ENCODE results near the gene FYTTD1.

DNA sequence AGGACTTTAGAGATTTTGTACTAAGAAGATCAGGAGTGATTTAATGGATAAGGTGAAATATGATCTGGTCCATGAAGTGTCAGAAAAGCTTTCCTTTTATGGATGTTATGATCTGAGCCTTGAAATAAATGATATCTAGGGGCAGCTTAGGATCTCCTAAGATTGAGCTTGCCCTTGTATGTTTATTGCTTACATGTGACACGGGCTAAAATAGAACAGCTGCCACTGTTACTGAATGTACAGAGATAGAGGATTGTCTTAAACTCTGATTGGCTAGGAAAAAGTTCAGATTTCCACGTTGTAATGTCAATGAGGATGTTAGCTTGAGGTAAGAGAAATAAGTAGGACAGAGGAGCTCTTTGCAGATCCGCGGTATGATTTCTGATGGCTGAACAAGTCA, 8.8 kb downstream of the FYTTD1 start:
- TF ChIP-seq EZH2phosphoT487 (IDR thresholded peaks at IDR 0.05; ENCODE audit: borderline replicate concordance): no peak
- no peak for TF ChIP-seq POLR2A (IDR thresholded peaks at IDR 0.05; ENCODE audit: borderline replicate concordance, extremely low read depth, insufficient read depth, insufficient read length)
- TF ChIP-seq, protein P1, sequence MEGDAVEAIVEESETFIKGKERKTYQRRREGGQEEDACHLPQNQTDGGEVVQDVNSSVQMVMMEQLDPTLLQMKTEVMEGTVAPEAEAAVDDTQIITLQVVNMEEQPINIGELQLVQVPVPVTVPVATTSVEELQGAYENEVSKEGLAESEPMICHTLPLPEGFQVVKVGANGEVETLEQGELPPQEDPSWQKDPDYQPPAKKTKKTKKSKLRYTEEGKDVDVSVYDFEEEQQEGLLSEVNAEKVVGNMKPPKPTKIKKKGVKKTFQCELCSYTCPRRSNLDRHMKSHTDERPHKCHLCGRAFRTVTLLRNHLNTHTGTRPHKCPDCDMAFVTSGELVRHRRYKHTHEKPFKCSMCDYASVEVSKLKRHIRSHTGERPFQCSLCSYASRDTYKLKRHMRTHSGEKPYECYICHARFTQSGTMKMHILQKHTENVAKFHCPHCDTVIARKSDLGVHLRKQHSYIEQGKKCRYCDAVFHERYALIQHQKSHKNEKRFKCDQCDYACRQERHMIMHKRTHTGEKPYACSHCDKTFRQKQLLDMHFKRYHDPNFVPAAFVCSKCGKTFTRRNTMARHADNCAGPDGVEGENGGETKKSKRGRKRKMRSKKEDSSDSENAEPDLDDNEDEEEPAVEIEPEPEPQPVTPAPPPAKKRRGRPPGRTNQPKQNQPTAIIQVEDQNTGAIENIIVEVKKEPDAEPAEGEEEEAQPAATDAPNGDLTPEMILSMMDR (IDR thresholded peaks at IDR 0.05 in 2 of 3, conservative IDR thresholded peaks at IDR 0.05 in 1 of 3; ENCODE audit: borderline replicate concordance in 1 of 3, insufficient read depth in 1 of 3, low read depth in 2 of 3, low read length in 2 of 3): no peak
- no peak for TF ChIP-seq YY1 (IDR thresholded peaks at IDR 0.05; ENCODE audit: extremely low read depth, insufficient replicate concordance, low read depth, low read length)
- no peak for TF ChIP-seq JUND (IDR thresholded peaks at IDR 0.05)
- no peak for TF ChIP-seq SRF (IDR thresholded peaks at IDR 0.05; ENCODE audit: low read depth)
- TF ChIP-seq ELF1 (IDR thresholded peaks at IDR 0.05; ENCODE audit: borderline replicate concordance, low read depth): no peak
- no peak for TF ChIP-seq TCF7L2 (IDR thresholded peaks at IDR 0.05; ENCODE audit: borderline replicate concordance, extremely low read depth, insufficient read depth, insufficient read length)
- TF ChIP-seq, protein P2, sequence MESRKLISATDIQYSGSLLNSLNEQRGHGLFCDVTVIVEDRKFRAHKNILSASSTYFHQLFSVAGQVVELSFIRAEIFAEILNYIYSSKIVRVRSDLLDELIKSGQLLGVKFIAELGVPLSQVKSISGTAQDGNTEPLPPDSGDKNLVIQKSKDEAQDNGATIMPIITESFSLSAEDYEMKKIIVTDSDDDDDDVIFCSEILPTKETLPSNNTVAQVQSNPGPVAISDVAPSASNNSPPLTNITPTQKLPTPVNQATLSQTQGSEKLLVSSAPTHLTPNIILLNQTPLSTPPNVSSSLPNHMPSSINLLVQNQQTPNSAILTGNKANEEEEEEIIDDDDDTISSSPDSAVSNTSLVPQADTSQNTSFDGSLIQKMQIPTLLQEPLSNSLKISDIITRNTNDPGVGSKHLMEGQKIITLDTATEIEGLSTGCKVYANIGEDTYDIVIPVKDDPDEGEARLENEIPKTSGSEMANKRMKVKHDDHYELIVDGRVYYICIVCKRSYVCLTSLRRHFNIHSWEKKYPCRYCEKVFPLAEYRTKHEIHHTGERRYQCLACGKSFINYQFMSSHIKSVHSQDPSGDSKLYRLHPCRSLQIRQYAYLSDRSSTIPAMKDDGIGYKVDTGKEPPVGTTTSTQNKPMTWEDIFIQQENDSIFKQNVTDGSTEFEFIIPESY (IDR thresholded peaks at IDR 0.05; ENCODE audit: extremely low read depth, insufficient replicate concordance, low read length): no peak
- TF ChIP-seq, protein P3, sequence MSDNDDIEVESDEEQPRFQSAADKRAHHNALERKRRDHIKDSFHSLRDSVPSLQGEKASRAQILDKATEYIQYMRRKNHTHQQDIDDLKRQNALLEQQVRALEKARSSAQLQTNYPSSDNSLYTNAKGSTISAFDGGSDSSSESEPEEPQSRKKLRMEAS (IDR thresholded peaks at IDR 0.05): no peak
- TF ChIP-seq, protein P4, sequence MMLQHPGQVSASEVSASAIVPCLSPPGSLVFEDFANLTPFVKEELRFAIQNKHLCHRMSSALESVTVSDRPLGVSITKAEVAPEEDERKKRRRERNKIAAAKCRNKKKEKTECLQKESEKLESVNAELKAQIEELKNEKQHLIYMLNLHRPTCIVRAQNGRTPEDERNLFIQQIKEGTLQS (IDR thresholded peaks at IDR 0.05): no peak
- TF ChIP-seq, protein P5, sequence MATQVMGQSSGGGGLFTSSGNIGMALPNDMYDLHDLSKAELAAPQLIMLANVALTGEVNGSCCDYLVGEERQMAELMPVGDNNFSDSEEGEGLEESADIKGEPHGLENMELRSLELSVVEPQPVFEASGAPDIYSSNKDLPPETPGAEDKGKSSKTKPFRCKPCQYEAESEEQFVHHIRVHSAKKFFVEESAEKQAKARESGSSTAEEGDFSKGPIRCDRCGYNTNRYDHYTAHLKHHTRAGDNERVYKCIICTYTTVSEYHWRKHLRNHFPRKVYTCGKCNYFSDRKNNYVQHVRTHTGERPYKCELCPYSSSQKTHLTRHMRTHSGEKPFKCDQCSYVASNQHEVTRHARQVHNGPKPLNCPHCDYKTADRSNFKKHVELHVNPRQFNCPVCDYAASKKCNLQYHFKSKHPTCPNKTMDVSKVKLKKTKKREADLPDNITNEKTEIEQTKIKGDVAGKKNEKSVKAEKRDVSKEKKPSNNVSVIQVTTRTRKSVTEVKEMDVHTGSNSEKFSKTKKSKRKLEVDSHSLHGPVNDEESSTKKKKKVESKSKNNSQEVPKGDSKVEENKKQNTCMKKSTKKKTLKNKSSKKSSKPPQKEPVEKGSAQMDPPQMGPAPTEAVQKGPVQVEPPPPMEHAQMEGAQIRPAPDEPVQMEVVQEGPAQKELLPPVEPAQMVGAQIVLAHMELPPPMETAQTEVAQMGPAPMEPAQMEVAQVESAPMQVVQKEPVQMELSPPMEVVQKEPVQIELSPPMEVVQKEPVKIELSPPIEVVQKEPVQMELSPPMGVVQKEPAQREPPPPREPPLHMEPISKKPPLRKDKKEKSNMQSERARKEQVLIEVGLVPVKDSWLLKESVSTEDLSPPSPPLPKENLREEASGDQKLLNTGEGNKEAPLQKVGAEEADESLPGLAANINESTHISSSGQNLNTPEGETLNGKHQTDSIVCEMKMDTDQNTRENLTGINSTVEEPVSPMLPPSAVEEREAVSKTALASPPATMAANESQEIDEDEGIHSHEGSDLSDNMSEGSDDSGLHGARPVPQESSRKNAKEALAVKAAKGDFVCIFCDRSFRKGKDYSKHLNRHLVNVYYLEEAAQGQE (IDR thresholded peaks at IDR 0.05; ENCODE audit: low read depth): no peak

Data from HCT116 (cell line).